DOHH2 (cell line): ENCODE data around the gene LARGE1.

ENCODE experiments used
- EZH2phosphoT487 ChIP-seq: fragments of 200-600 bp; sonication (generic); IDR thresholded peaks from 2 replicates; pipeline ENCODE4 v1.6.1; 2017; ENCODE audit warnings: borderline replicate concordance, mild to moderate bottlenecking, antibody characterized with exemption, low read length, moderate library complexity, mixed read lengths
- TF ChIP-seq, protein P1 (sequence below): fragments of 200-600 bp; sonication (generic); IDR thresholded peaks from one replicate; pipeline ENCODE4 v1.5.1; 2014; ENCODE audit warnings: antibody characterized with exemption, mild to moderate bottlenecking, low read depth, low read length; ENCODE audit not compliant: poor library complexity, severe bottlenecking

DNA sequence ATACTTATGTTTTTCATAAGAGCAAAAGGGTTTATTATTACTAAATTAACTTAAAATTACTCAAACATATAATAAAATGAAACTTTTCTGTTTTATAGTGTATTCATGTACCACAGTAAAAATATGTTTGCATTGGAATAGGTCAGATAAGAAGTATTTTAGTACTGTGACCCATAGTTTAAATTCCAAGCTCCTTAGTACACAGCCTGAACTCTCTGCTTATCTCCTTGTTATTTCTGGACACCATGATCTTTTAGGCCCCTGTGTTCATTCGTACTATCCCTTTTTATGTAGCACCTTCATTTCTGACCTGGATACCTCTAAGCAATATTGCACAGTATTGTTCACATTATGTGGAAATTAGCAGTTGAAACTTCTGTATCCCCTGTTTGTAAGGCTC lies 565.3 kb downstream of the LARGE1 start:
- TF ChIP-seq, protein P1, sequence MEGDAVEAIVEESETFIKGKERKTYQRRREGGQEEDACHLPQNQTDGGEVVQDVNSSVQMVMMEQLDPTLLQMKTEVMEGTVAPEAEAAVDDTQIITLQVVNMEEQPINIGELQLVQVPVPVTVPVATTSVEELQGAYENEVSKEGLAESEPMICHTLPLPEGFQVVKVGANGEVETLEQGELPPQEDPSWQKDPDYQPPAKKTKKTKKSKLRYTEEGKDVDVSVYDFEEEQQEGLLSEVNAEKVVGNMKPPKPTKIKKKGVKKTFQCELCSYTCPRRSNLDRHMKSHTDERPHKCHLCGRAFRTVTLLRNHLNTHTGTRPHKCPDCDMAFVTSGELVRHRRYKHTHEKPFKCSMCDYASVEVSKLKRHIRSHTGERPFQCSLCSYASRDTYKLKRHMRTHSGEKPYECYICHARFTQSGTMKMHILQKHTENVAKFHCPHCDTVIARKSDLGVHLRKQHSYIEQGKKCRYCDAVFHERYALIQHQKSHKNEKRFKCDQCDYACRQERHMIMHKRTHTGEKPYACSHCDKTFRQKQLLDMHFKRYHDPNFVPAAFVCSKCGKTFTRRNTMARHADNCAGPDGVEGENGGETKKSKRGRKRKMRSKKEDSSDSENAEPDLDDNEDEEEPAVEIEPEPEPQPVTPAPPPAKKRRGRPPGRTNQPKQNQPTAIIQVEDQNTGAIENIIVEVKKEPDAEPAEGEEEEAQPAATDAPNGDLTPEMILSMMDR = no peak
- TF ChIP-seq EZH2phosphoT487 = no peak
